ENCODE measurements around the gene CERS4.
"Not testable (repeated sequence)": the region's sequence is repeated elsewhere in the genome, so short reads cannot be mapped to it uniquely, and the experiment has no call there.

CERS4 gene

DNA sequence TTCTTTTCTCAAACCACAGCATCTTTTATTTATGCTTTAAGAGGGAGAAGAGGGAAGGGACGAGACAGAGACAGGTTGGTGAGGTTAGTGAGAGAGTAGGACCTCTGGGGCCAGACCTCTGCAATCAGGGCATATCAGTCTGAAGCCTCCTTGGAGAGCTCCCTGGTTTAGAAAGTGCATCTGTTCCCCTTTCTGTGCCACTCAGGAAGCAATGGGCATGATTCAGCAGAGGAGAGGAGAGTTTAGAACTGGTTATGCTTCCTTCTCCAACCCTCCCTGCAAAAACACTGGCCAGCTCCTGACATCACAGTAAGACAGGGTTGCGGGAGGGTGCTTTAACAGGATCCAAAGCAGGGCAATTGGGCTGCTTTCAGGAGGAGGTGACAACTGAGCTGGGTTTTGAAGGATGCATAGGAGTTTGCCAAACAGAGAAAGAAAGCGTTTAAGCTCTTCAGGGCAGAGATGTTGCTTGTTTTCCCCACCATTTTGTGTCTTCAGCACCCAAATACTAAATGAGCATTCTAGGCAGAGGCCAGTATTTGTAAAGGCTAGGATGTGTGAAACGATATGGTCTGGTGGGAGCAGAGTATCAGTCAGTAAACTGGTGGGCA lies 33.1 kb downstream of the CERS4 start:
- Histone ChIP-seq H3K4me1 (ENCODE audit: low read length) (no peaks in the 10 kb centered on the region), H3K36me3 (replicated peaks; ENCODE audit: low read depth, low read length) (peaks cover 3% of the 10 kb centered on the region), H3K9me3 (ENCODE audit: insufficient read depth, low read length) (no peaks in the 10 kb centered on the region), H3K79me2 (ENCODE audit: low read length) (no peaks in the 10 kb centered on the region), H3K27me3 (ENCODE audit: low read depth, low read length) (no peaks in the 10 kb centered on the region), H3K9ac (ENCODE audit: low read length) (no peak overlapping the region), H4K20me1 (ENCODE audit: insufficient read depth, low read length) (no peaks in the 10 kb centered on the region), H3K27ac (ENCODE audit: low read length) (no peak overlapping the region), H3K4me2 (ENCODE audit: low read length) (no peak overlapping the region), H3K4me3 (ENCODE audit: low read length) (no peak overlapping the region), H2AFZ (ENCODE audit: low read depth, low read length) (no peak overlapping the region)
- TF ChIP-seq CTCF (IDR thresholded peaks at IDR 0.05; ENCODE audit: low read depth, low read length): no peak
- TF ChIP-seq EZH2phosphoT487 (IDR thresholded peaks at IDR 0.05; ENCODE audit: low read depth): no peak

DNA sequence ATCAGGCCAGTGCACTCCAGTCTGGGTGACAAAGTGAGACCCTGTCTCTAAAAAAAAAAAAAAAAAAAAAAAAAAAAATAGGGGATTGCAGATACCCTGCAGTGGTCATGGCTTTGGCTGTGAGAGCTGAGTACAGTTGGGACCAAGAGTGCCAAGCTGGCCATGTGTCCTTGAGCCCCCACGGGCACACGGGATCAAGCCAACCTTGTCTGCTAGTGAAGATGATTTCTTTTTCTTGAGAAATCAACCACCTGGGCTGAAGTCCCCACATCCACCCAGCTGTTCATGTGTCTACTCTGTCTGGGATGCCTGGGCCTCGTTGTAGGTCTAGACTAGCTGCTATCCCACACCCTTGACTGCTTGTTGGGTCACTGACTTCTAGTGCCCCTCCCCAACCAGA lies 34.0 kb downstream of the CERS4 start:
- Histone ChIP-seq H3K4me1 (ENCODE audit: low read length) (no peaks in the 10 kb centered on the region), H3K79me2 (ENCODE audit: low read length) (no peaks in the 10 kb centered on the region), H3K9me3 (ENCODE audit: insufficient read depth, low read length) (no peaks in the 10 kb centered on the region), H3K27ac (ENCODE audit: low read length) (no peak overlapping the region), H3K4me3 (ENCODE audit: low read length) (no peak overlapping the region), H2AFZ (ENCODE audit: low read depth, low read length) (no peak overlapping the region), H3K4me2 (ENCODE audit: low read length) (no peak overlapping the region), H3K36me3 (replicated peaks; ENCODE audit: low read depth, low read length) (peaks cover 3% of the 10 kb centered on the region), H3K27me3 (ENCODE audit: low read depth, low read length) (no peaks in the 10 kb centered on the region), H3K9ac (ENCODE audit: low read length) (no peak overlapping the region), H4K20me1 (ENCODE audit: insufficient read depth, low read length) (peaks cover under 1% of the 10 kb centered on the region; the same call in 1 of the 2 replicates)
- no peak for TF ChIP-seq CTCF (IDR thresholded peaks at IDR 0.05; ENCODE audit: low read depth, low read length)
- TF ChIP-seq EZH2phosphoT487 (IDR thresholded peaks at IDR 0.05; ENCODE audit: low read depth): no peak

DNA sequence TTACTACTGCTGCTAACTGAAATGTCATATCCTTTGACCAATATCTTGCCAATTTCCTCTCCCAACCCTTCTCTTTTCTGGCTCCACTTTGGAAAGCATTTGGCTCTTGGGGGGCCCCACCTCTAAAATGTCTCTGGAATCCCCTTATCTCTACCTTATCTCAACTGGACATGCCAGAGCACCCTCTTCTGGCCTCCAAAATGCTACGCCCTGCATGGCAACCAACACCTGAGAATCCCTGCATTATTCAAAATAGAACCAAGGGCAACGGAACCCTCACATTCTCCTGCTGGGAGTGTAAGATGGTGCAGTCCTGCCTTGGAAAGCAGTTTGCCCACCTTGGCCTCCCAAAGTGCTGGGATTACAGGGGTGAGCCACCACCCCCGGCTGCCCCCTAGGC lies 35.3 kb downstream of the CERS4 start:
- Histone ChIP-seq H3K9me3 (ENCODE audit: insufficient read depth, low read length) (no peaks in the 10 kb centered on the region), H3K79me2 (ENCODE audit: low read length) (no peaks in the 10 kb centered on the region), H3K9ac (ENCODE audit: low read length) (no peak overlapping the region), H3K4me3 (ENCODE audit: low read length) (no peak overlapping the region), H2AFZ (ENCODE audit: low read depth, low read length) (no peak overlapping the region), H4K20me1 (ENCODE audit: insufficient read depth, low read length) (peaks cover 4% of the 10 kb centered on the region; the same call in 1 of the 2 replicates), H3K27ac (ENCODE audit: low read length) (no peak overlapping the region), H3K4me1 (ENCODE audit: low read length) (no peaks in the 10 kb centered on the region), H3K36me3 (replicated peaks; ENCODE audit: low read depth, low read length) (peaks cover 3% of the 10 kb centered on the region), H3K27me3 (ENCODE audit: low read depth, low read length) (no peaks in the 10 kb centered on the region), H3K4me2 (ENCODE audit: low read length) (no peak overlapping the region)
- peak; percentile 33 for TF ChIP-seq CTCF (IDR thresholded peaks at IDR 0.05; ENCODE audit: low read depth, low read length)
- no peak for TF ChIP-seq EZH2phosphoT487 (IDR thresholded peaks at IDR 0.05; ENCODE audit: low read depth)

GRCh38 chr19:8245869-8246835 lies 37.0 kb downstream of the CERS4 start:
- Histone ChIP-seq H3K4me3 (ENCODE audit: low read length) (no peak overlapping the region), H2AFZ (ENCODE audit: low read depth, low read length) (no peak overlapping the region), H3K27me3 (ENCODE audit: low read depth, low read length) (no peaks in the 10 kb centered on the region), H3K36me3 (replicated peaks; ENCODE audit: low read depth, low read length) (peaks cover 3% of the 10 kb centered on the region), H4K20me1 (ENCODE audit: insufficient read depth, low read length) (peaks cover 4% of the 10 kb centered on the region; the same call in 1 of the 2 replicates), H3K9me3 (ENCODE audit: insufficient read depth, low read length) (no peaks in the 10 kb centered on the region), H3K9ac (ENCODE audit: low read length) (no peak overlapping the region), H3K4me2 (ENCODE audit: low read length) (no peak overlapping the region), H3K27ac (ENCODE audit: low read length) (no peak overlapping the region), H3K79me2 (ENCODE audit: low read length) (no peaks in the 10 kb centered on the region), H3K4me1 (ENCODE audit: low read length) (no peaks in the 10 kb centered on the region)
- TF ChIP-seq CTCF (IDR thresholded peaks at IDR 0.05; ENCODE audit: low read depth, low read length): no peak
- no peak for TF ChIP-seq EZH2phosphoT487 (IDR thresholded peaks at IDR 0.05; ENCODE audit: low read depth)

DNA sequence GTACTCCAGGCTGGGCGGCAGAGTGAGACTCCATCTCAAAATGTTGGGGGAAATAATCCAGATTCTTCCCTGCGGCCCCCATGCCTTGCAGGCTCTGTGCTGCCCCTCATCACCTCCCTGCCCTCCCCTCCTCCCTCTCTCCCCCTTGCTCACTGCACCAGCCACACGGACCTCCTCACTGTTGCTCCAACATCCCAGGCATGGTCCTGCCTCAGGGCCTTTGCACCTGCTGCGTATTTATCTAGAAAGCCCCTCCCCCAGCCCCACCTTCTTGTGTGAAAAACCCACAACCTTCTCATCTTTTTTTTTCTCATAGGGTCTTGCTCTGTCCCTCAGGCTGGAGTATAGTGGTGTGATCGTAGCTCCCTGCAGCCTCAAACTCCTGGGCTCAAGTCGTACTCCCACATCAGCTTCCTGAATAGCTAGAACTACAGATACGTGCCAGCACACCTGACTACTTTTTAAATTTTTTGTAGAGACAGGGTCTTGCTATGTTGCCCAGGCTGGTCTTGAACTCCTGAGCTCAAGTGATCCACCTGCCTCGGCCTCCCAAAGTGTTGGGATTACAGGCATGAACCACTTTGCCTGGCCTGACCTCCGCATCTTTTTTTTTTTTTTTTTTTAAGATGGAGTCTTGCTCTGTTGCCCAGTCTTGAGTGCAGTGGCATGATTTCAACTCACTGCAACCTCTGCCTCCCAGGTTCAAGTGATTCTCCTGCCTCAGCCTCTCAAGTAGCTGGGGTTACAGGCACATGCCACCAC lies 38.1 kb downstream of the CERS4 start:
- not testable (repeated sequence) for H3K79me2 ChIP-seq (ENCODE audit: low read length); H3K9ac ChIP-seq (ENCODE audit: low read length); H4K20me1 ChIP-seq (ENCODE audit: insufficient read depth, low read length); H3K4me3 ChIP-seq (ENCODE audit: low read length); H3K36me3 ChIP-seq (replicated peaks; ENCODE audit: low read depth, low read length); H3K9me3 ChIP-seq (ENCODE audit: insufficient read depth, low read length); H2AFZ ChIP-seq (ENCODE audit: low read depth, low read length); H3K27ac ChIP-seq (ENCODE audit: low read length); H3K27me3 ChIP-seq (ENCODE audit: low read depth, low read length); H3K4me1 ChIP-seq (ENCODE audit: low read length); H3K4me2 ChIP-seq (ENCODE audit: low read length)
